ENCODE measurements around the gene HFM1.
"Not testable (repeated sequence)": the region's sequence is repeated elsewhere in the genome, so short reads cannot be mapped to it uniquely, and the experiment has no call there.

HFM1 gene

DNA sequence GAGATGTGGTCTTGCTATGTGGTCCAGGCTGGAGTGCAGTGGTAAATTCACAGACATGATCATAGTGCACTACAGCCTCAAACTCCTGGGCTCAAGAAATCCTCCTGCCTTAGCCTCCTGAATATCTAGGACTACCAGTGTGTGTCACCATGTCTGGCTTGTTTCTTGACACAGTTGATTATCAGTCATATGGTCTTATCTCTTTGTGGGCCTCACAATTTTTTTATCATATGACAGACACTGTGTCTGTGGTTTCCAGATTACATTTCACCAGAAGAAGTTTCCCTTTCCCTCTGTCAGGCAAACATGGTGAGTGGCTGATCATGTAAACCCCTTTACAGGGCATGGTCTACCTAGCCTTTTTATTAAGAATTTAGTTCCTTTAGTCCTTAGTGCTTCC is 96.1 kb downstream of the HFM1 start:
- Histone ChIP-seq H3K9me3 (ENCODE audit: control insufficient read depth, low read length) (peaks cover 8% of the 10 kb centered on the region), H3K4me3 (ENCODE audit: extremely low read depth, insufficient read depth, low read length, poor library complexity, severe bottlenecking) (no peak overlapping the region), H3K36me3 (ENCODE audit: control insufficient read depth, insufficient read depth, low read length) (no peaks in the 10 kb centered on the region), H3K27ac (ENCODE audit: low read depth, low read length, severe bottlenecking) (no peak overlapping the region), H3K4me1 (ENCODE audit: control insufficient read depth, insufficient read depth, low read length, poor library complexity, severe bottlenecking) (no peaks in the 10 kb centered on the region)

DNA sequence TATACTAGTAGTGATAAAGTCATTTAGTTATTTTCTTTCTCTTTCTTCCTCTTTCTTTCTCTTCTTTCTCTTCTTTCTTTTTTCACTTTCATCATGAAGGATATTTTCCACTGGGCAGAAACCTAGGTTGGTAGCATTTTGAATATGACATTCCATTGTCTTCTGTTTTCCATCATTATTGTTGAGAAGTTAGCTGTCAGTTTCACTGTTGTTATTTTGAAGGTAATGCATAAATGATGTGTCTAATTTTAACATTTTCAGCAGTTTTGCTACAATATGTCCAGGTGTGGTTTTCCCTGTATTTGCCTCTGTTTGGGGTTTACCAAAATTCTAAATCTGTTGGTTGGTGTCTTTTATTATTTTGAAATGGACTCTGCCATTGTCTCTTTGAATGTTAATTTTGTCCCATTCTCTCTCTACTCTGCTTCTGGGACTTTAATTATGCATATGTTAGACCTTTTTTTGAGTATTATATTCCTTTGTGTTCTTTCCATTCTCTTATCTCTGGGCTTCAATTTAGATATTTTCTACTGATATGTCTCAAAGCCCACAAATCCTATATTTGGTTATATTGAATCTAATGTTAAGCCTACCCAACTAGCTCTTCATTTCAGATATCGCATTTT is 96.7 kb downstream of the HFM1 start:
- H3K4me1 ChIP-seq (ENCODE audit: control insufficient read depth, insufficient read depth, low read length, poor library complexity, severe bottlenecking): no peaks in the 10 kb centered on the region
- no CpG with 5 or more reads among the region's 1 CpG for WGBS, 2 experiments (ENCODE audit: insufficient coverage in 2 of 2)
- H3K9me3 ChIP-seq (ENCODE audit: control insufficient read depth, low read length): peaks cover 8% of the 10 kb centered on the region

DNA sequence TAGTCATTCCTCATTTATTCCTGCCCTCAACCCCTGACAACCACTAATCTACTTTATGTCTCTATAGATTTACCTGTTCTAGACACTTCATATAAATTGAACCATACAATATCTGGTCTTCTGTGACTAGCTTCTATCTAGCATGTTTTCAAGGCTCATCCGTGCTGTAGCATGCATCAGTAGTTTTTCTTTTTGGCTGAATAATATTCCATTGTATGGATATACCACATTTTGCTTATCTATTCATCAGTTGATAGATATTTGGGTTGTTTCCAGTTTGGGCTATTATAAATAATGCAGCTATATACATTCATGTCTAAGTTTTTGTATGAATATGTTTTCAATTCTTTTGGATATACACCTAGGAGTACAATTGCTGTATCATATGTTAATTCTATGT is 101.5 kb downstream of the HFM1 start:
- Histone ChIP-seq H3K4me1 (ENCODE audit: control insufficient read depth, insufficient read depth, low read length, poor library complexity, severe bottlenecking) (no peaks in the 10 kb centered on the region), H3K9me3 (ENCODE audit: control insufficient read depth, low read length) (peaks cover 4% of the 10 kb centered on the region), H3K4me3 (ENCODE audit: extremely low read depth, insufficient read depth, low read length, poor library complexity, severe bottlenecking) (no peak overlapping the region), H3K36me3 (ENCODE audit: control insufficient read depth, insufficient read depth, low read length) (no peaks in the 10 kb centered on the region), H3K27ac (ENCODE audit: low read depth, low read length, severe bottlenecking) (no peak overlapping the region)
- WGBS, 2 experiments (ENCODE audit: insufficient coverage in 2 of 2): no CpG with 5 or more reads among the region's 1 CpG

More for the DNA sequence above, 96.7 kb downstream of the HFM1 start:
- no peak overlapping the region for H3K27ac ChIP-seq (ENCODE audit: low read depth, low read length, severe bottlenecking)
- no peaks in the 10 kb centered on the region for H3K36me3 ChIP-seq (ENCODE audit: control insufficient read depth, insufficient read depth, low read length)
- no peak overlapping the region for H3K4me3 ChIP-seq (ENCODE audit: extremely low read depth, insufficient read depth, low read length, poor library complexity, severe bottlenecking)

DNA sequence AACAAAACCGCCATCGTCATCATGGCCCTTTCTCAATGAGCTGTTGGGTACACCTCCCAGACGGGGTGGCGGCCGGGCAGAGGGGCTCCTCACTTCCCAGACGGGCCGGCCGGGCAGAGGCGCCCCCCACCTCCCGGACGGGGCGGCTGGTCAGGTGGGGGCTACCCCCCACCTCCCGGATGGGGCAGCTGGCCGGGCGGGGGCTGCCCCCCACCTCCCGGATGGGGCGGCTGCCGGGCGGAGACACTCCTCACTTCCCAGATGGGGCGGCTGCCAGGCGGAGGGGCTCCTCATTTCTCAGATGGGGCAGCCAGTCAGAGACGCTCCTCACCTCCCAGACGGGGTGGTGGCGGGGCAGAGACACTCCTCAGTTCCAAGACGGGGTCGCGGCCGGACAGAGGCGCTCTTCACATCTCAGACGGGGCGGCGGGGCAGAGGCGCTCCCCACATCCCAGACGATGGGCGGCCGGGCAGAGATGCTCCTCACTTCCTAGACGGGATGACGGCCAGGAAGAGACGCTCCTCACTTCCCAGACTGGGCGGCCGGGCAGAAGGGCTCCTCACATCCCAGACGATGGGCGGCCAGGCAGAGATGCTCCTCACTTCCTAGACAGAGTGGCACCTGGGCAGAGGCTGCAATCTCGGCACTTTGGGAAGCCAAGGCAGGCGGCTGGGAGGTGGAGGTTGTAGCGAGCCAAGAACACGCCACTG is 115.6 kb downstream of the HFM1 start:
- not testable (repeated sequence) for H3K27ac ChIP-seq (ENCODE audit: low read depth, low read length, severe bottlenecking); H3K4me3 ChIP-seq (ENCODE audit: extremely low read depth, insufficient read depth, low read length, poor library complexity, severe bottlenecking); H3K9me3 ChIP-seq (ENCODE audit: control insufficient read depth, low read length); H3K36me3 ChIP-seq (ENCODE audit: control insufficient read depth, insufficient read depth, low read length); H3K4me1 ChIP-seq (ENCODE audit: control insufficient read depth, insufficient read depth, low read length, poor library complexity, severe bottlenecking)
- 84 to 97% methylated on average over 14 to 19 of the region's 47 CpGs for WGBS, 2 experiments (ENCODE audit: insufficient coverage in 2 of 2)

DNA sequence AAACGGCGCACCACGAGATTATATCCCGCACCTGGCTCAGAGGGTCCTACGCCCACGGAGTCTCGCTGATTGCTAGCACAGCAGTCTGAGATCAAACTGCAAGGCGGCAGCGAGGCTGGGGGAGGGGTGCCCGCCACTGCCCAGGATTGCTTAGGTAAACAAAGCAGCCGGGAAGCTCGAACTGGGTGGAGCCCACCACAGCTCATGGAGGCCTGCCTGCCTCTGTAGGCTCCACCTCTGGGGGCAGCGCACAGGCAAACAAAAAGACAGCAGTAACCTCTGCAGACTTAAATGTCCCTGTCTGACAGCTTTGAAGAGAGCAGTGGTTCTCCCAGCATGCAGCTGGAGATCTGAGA is 117.7 kb downstream of the HFM1 start:
- H3K36me3 ChIP-seq (ENCODE audit: control insufficient read depth, insufficient read depth, low read length); H3K4me3 ChIP-seq (ENCODE audit: extremely low read depth, insufficient read depth, low read length, poor library complexity, severe bottlenecking); H3K9me3 ChIP-seq (ENCODE audit: control insufficient read depth, low read length); H3K27ac ChIP-seq (ENCODE audit: low read depth, low read length, severe bottlenecking); H3K4me1 ChIP-seq (ENCODE audit: control insufficient read depth, insufficient read depth, low read length, poor library complexity, severe bottlenecking): not testable (repeated sequence)
- WGBS, 2 experiments (ENCODE audit: insufficient coverage in 2 of 2): 51% methylated on average over 2 of the region's 13 CpGs; no CpG with 5 or more reads in 1 of the 2 experiments

DNA sequence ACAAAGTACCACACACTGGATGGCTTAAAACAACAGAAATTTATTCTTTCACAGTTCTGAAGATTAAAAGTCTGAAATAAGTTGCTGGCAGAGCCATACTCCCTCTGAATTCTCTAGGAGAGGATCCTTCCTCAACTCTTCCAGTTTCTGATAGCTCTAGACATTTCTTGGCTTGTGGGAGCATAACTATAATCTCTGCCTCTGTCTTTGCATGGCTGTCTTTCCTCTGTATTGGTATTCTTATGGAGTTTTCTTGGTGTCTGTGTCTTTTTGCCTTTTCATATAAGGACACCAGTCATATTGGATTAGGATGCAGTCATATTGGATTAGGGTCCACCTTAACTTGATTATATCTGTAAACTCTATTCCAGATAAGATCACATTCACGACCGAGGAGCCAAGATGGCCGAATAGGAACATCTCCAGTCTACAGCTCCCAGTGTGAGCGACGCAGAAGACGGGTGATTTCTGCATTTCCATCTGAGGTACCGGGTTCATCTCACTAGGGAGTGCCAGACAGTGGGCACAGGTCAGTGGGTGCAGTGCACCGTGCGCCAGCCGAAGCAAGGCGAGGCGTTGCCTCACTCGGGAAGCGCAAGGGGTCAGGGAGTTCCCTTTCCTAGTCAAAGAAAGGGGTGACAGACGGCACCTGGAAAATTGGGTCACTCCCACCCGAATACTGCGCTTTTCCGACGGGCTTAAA is 118.2 kb downstream of the HFM1 start:
- not testable (repeated sequence) for H3K4me3 ChIP-seq (ENCODE audit: extremely low read depth, insufficient read depth, low read length, poor library complexity, severe bottlenecking); H3K9me3 ChIP-seq (ENCODE audit: control insufficient read depth, low read length); H3K4me1 ChIP-seq (ENCODE audit: control insufficient read depth, insufficient read depth, low read length, poor library complexity, severe bottlenecking); H3K27ac ChIP-seq (ENCODE audit: low read depth, low read length, severe bottlenecking); H3K36me3 ChIP-seq (ENCODE audit: control insufficient read depth, insufficient read depth, low read length)
- WGBS, 2 experiments (ENCODE audit: insufficient coverage in 2 of 2): 93 to 94% methylated on average over 2 to 14 of the region's 19 CpGs

DNA sequence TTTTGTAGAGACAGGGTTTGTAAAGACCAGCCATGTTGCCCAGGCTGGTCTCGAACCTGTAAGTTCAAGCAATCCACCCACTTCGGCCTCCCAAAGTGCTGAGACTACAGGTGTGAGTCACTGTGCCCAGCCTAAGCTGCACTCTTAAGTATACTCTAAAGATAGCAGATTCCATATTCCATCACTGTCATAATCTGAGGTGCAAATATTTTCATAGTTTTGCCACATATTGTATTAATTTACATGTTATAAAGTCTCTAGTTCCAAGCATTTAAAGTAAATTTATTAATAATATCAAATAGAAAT is 121.3 kb downstream of the HFM1 start:
- no peaks in the 10 kb centered on the region for H3K4me1 ChIP-seq (ENCODE audit: control insufficient read depth, insufficient read depth, low read length, poor library complexity, severe bottlenecking)
- no peaks in the 10 kb centered on the region for H3K36me3 ChIP-seq (ENCODE audit: control insufficient read depth, insufficient read depth, low read length)
- no peak overlapping the region for H3K4me3 ChIP-seq (ENCODE audit: extremely low read depth, insufficient read depth, low read length, poor library complexity, severe bottlenecking)
- no peak overlapping the region for H3K27ac ChIP-seq (ENCODE audit: low read depth, low read length, severe bottlenecking)
- 94 to 96% methylated on average over 2 of the region's 2 CpGs for WGBS, 2 experiments (ENCODE audit: insufficient coverage in 2 of 2)
- H3K9me3 ChIP-seq (ENCODE audit: control insufficient read depth, low read length): no peaks in the 10 kb centered on the region

DNA sequence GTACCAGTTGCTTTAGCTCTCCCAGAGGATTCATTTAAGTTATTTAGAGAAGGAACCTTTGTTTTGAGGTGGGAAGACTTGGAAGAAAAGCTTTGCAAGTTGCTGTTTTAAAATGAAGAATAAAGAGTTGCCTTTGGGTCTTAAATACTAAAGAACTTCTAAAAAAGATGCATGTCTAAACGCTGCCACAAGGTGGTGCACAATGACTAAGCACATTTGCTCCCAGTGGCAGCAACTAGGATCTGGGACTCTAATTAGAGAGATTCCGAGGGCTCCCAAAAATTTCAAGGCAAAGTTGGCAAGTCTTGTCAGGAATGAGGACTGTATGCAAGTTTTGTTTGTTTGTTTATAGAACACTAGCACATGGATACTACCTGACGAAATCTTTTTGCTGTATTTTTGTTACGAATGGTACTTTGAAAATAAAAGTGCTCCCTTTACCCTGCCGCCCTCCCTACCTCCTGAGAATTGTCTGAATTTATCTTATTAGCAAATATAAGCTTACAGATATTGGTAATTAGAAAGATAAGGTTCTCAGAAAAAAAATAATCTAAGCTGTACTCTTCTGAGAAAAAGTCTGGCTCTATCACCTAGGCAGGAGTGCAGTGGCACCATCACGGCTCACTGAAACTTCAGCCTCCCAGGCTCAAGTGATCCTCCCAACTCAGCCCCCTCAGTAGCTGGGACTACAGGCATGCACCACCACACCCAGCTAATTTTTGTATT is 121.8 kb downstream of the HFM1 start:
- Histone ChIP-seq H3K4me1 (ENCODE audit: control insufficient read depth, insufficient read depth, low read length, poor library complexity, severe bottlenecking) (no peaks in the 10 kb centered on the region), H3K4me3 (ENCODE audit: extremely low read depth, insufficient read depth, low read length, poor library complexity, severe bottlenecking) (no peak overlapping the region), H3K36me3 (ENCODE audit: control insufficient read depth, insufficient read depth, low read length) (no peaks in the 10 kb centered on the region), H3K9me3 (ENCODE audit: control insufficient read depth, low read length) (no peaks in the 10 kb centered on the region), H3K27ac (ENCODE audit: low read depth, low read length, severe bottlenecking) (no peak overlapping the region)
- 41 to 44% methylated on average over 3 of the region's 6 CpGs for WGBS, 2 experiments (ENCODE audit: insufficient coverage in 2 of 2)

DNA sequence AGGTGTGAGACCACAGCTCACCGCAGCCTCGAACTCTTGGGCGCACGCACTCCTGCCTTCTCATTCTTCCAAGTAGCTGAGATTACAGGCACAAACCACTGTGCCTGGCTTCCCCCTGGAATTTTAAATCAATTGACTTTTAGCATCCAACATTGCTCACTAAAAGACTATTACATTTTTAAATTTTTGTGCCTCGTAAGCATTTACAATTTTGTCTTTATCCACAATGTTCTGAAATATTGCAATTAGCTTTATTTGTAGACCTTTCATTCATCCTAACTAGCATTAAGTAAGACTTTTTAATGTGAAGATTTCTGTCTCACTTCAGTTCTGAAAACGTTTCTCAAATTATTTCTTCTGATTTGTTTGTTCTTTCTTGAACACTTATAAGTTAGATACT is 122.9 kb downstream of the HFM1 start:
- WGBS, 2 experiments (ENCODE audit: insufficient coverage in 2 of 2): 64 to 73% methylated on average over 4 of the region's 6 CpGs
- Histone ChIP-seq H3K36me3 (ENCODE audit: control insufficient read depth, insufficient read depth, low read length) (no peaks in the 10 kb centered on the region), H3K9me3 (ENCODE audit: control insufficient read depth, low read length) (no peaks in the 10 kb centered on the region), H3K4me1 (ENCODE audit: control insufficient read depth, insufficient read depth, low read length, poor library complexity, severe bottlenecking) (no peaks in the 10 kb centered on the region), H3K27ac (ENCODE audit: low read depth, low read length, severe bottlenecking) (no peak overlapping the region), H3K4me3 (ENCODE audit: extremely low read depth, insufficient read depth, low read length, poor library complexity, severe bottlenecking) (no peak overlapping the region)

DNA sequence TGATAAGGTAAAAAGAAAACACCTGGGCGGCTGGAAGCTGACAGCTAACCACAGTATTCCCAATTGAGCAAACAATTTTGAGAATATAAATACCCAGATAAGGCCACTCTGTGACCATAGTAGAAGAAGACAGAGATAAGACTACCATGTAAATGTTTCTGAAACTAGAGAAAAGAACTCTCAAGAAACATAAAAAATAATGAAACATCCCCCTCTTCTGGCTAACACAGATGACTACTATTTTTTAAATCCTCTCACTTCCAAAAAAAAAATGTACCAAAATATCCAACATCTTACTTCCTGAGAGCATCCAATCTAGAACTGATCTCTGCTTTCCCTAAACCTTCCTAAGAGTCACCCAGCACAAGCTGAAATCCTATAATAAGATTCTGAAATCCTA is 125.9 kb downstream of the HFM1 start:
- Histone ChIP-seq H3K36me3 (ENCODE audit: control insufficient read depth, insufficient read depth, low read length) (no peaks in the 10 kb centered on the region), H3K27ac (ENCODE audit: low read depth, low read length, severe bottlenecking) (no peak overlapping the region), H3K4me3 (ENCODE audit: extremely low read depth, insufficient read depth, low read length, poor library complexity, severe bottlenecking) (no peak overlapping the region), H3K9me3 (ENCODE audit: control insufficient read depth, low read length) (no peaks in the 10 kb centered on the region), H3K4me1 (ENCODE audit: control insufficient read depth, insufficient read depth, low read length, poor library complexity, severe bottlenecking) (no peaks in the 10 kb centered on the region)
- WGBS, 2 experiments (ENCODE audit: insufficient coverage in 2 of 2): no CpG with 5 or more reads among the region's 1 CpG

DNA sequence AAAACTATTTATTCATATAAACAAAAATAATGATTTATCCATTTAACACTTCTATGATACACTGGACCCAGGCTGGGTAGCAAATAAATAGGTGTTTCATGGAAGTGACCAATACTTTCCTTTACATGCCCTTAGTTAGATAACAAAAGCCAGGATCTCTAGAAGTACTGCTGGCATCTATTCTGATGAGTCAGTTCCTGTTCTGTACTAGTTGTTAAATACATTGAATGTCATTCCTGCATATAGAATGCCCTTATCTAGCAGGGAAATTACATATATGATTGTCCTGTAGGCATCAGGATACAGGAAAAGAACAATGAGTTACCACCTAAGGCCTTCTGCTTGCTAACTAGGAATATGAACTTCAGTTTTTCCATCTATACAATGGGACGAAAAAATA is 130.8 kb downstream of the HFM1 start:
- WGBS, 2 experiments (ENCODE audit: insufficient coverage in 2 of 2): no CpG with 5 or more reads among the region's 1 CpG
- H3K4me3 ChIP-seq (ENCODE audit: extremely low read depth, insufficient read depth, low read length, poor library complexity, severe bottlenecking): no peak overlapping the region

More for the DNA sequence above, 130.8 kb downstream of the HFM1 start:
- Histone ChIP-seq H3K36me3 (ENCODE audit: control insufficient read depth, insufficient read depth, low read length) (no peaks in the 10 kb centered on the region), H3K9me3 (ENCODE audit: control insufficient read depth, low read length) (no peaks in the 10 kb centered on the region), H3K27ac (ENCODE audit: low read depth, low read length, severe bottlenecking) (no peak overlapping the region), H3K4me1 (ENCODE audit: control insufficient read depth, insufficient read depth, low read length, poor library complexity, severe bottlenecking) (no peaks in the 10 kb centered on the region)
